ENCODE measurements around the gene MFSD1. TPM values are rescaled to one million over a fixed set of nuclear protein-coding genes. Genes with fewer than 3 reads are reported as not detected.

Gene MFSD1
- polyA plus RNA-seq, 1 of the 3 experiments (the other 2 are of a cell fraction), result 44.9 TPM

DNA sequence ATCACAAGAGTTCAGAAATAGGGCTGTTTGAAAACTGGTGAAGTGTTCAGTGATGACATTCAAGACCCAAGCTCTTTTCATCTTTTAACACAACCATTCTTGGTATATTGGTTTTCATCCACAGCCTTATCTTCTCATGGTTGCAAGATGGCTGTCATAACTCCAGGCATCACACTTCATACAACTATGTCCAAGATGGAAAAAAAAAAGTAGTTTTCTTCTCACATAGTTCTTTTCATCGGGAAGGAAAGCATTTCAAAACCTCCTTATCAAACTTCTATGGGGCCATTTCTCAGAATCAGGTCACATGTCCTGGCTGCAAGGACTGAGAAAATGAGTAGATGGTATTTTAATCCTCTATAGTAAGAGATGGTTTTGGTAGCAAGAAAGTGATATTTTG lies 21.1 kb upstream of the MFSD1 start:
- no peaks in the 10 kb centered on the region for H3K79me2 ChIP-seq (ENCODE audit: insufficient read depth)
- no peak for DNase-seq
- H3K9ac ChIP-seq, result no peak overlapping the region
- ChIA-PET CTCF (interaction anchor here (0.6 kb wide), 1 partner anchor 8 kb away, joined by 3 read pairs; no protein-coding TSS in a partner anchor), POLR2A (no interaction called here)
- H3K27me3 ChIP-seq (ENCODE audit: insufficient read depth), result no peaks in the 10 kb centered on the region
- H3K27ac ChIP-seq (ENCODE audit: low read depth in 2 of 2, low read length in 1 of 2), result no peak overlapping the region
- no peaks in the 10 kb centered on the region for H3K4me1 ChIP-seq (ENCODE audit: control insufficient read depth in 1 of 2, insufficient read depth in 2 of 2, low read depth in 1 of 2, low read length in 1 of 2)
- 82% methylated on average over 1 of the region's 1 CpG for WGBS (ENCODE audit: low lambda C conversion rate)
- no peak overlapping the region for H2AFZ ChIP-seq (ENCODE audit: low read depth)
- no peak overlapping the region for H3K4me2 ChIP-seq
- no peaks in the 10 kb centered on the region for H4K20me1 ChIP-seq (ENCODE audit: insufficient read depth)
- TF ChIP-seq, protein P1, sequence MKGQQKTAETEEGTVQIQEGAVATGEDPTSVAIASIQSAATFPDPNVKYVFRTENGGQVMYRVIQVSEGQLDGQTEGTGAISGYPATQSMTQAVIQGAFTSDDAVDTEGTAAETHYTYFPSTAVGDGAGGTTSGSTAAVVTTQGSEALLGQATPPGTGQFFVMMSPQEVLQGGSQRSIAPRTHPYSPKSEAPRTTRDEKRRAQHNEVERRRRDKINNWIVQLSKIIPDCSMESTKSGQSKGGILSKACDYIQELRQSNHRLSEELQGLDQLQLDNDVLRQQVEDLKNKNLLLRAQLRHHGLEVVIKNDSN (IDR thresholded peaks at IDR 0.05; ENCODE audit: borderline replicate concordance, low read depth), result no peak
- TF ChIP-seq MXI1 (IDR thresholded peaks at IDR 0.05; ENCODE audit: low read depth, low read length) (no peak), GATA2 (CRISPR knock-in tag; IDR thresholded peaks at IDR 0.05) (no peak), NRF1 (IDR thresholded peaks at IDR 0.05; ENCODE audit: low read depth, low read length) (no peak), SIN3A (IDR thresholded peaks at IDR 0.05; ENCODE audit: borderline replicate concordance, low read depth, low read length) (no peak), EZH2phosphoT487 (IDR thresholded peaks at IDR 0.05; ENCODE audit: borderline replicate concordance, low read depth) (no peak), SMC3 (IDR thresholded peaks at IDR 0.05; ENCODE audit: low read depth, low read length) (no peak), RXRA (IDR thresholded peaks at IDR 0.05; ENCODE audit: borderline replicate concordance, low read depth) (no peak), FOXJ3 (CRISPR knock-in tag; IDR thresholded peaks at IDR 0.05) (no peak), TEAD4 (IDR thresholded peaks at IDR 0.05; ENCODE audit: borderline replicate concordance, insufficient read depth) (no peak), MEF2A (IDR thresholded peaks at IDR 0.05; ENCODE audit: borderline replicate concordance, low read depth) (no peak), RCOR1 (IDR thresholded peaks at IDR 0.05; ENCODE audit: low read length) (no peak)
- TF ChIP-seq, protein P2, sequence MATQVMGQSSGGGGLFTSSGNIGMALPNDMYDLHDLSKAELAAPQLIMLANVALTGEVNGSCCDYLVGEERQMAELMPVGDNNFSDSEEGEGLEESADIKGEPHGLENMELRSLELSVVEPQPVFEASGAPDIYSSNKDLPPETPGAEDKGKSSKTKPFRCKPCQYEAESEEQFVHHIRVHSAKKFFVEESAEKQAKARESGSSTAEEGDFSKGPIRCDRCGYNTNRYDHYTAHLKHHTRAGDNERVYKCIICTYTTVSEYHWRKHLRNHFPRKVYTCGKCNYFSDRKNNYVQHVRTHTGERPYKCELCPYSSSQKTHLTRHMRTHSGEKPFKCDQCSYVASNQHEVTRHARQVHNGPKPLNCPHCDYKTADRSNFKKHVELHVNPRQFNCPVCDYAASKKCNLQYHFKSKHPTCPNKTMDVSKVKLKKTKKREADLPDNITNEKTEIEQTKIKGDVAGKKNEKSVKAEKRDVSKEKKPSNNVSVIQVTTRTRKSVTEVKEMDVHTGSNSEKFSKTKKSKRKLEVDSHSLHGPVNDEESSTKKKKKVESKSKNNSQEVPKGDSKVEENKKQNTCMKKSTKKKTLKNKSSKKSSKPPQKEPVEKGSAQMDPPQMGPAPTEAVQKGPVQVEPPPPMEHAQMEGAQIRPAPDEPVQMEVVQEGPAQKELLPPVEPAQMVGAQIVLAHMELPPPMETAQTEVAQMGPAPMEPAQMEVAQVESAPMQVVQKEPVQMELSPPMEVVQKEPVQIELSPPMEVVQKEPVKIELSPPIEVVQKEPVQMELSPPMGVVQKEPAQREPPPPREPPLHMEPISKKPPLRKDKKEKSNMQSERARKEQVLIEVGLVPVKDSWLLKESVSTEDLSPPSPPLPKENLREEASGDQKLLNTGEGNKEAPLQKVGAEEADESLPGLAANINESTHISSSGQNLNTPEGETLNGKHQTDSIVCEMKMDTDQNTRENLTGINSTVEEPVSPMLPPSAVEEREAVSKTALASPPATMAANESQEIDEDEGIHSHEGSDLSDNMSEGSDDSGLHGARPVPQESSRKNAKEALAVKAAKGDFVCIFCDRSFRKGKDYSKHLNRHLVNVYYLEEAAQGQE (IDR thresholded peaks at IDR 0.05; ENCODE audit: low read depth, low read length), result no peak
- TF ChIP-seq, protein P3, sequence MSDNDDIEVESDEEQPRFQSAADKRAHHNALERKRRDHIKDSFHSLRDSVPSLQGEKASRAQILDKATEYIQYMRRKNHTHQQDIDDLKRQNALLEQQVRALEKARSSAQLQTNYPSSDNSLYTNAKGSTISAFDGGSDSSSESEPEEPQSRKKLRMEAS (IDR thresholded peaks at IDR 0.05; ENCODE audit: low read depth), result no peak
- TF ChIP-seq, protein P4, sequence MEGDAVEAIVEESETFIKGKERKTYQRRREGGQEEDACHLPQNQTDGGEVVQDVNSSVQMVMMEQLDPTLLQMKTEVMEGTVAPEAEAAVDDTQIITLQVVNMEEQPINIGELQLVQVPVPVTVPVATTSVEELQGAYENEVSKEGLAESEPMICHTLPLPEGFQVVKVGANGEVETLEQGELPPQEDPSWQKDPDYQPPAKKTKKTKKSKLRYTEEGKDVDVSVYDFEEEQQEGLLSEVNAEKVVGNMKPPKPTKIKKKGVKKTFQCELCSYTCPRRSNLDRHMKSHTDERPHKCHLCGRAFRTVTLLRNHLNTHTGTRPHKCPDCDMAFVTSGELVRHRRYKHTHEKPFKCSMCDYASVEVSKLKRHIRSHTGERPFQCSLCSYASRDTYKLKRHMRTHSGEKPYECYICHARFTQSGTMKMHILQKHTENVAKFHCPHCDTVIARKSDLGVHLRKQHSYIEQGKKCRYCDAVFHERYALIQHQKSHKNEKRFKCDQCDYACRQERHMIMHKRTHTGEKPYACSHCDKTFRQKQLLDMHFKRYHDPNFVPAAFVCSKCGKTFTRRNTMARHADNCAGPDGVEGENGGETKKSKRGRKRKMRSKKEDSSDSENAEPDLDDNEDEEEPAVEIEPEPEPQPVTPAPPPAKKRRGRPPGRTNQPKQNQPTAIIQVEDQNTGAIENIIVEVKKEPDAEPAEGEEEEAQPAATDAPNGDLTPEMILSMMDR (IDR thresholded peaks at IDR 0.05), result no peak
- TF ChIP-seq, protein P5, sequence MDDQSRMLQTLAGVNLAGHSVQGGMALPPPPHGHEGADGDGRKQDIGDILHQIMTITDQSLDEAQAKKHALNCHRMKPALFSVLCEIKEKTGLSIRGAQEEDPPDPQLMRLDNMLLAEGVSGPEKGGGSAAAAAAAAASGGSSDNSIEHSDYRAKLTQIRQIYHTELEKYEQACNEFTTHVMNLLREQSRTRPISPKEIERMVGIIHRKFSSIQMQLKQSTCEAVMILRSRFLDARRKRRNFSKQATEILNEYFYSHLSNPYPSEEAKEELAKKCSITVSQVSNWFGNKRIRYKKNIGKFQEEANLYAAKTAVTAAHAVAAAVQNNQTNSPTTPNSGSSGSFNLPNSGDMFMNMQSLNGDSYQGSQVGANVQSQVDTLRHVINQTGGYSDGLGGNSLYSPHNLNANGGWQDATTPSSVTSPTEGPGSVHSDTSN (IDR thresholded peaks at IDR 0.05), result no peak
- H3K9me3 ChIP-seq, result no peaks in the 10 kb centered on the region
- H3K36me3 ChIP-seq (replicated peaks in 1 of 2; ENCODE audit: control insufficient read depth in 1 of 2, insufficient read depth in 2 of 2, low read length in 1 of 2), result peaks cover 0 to 4% of the 10 kb centered on the region in 2 experiments
- no peaks in the 10 kb centered on the region for H3F3A ChIP-seq (replicated peaks; ENCODE audit: insufficient read depth)
- H3K4me3 ChIP-seq (ENCODE audit: low read depth in 2 of 2, low read length in 1 of 2), result no peak overlapping the region
- no peaks in the 10 kb centered on the region for H3K9me2 ChIP-seq

Measured in SK-N-SH (cell line).